A673 (cell line): Measurements from ENCODE around the gene LPP. TPM values are rescaled to one million over a fixed set of nuclear protein-coding genes. Genes with fewer than 3 reads are reported as not detected.

Experiments
- BruUV-seq: library from RNA; stranded (reverse); fragments of 400-500 nt; replicated peaks from 2 replicates; lab custom pipeline; 2021; lab: Mats Ljungman, UMichigan
- CTCF ChIA-PET: fragments of 300-600 bp; sonication (Branson Sonifier 250); formaldehyde crosslinking; loops from one replicate; lab custom pipeline; 2022; ENCODE audit warnings: antibody characterized with exemption; lab: Charles Lee
- POLR2A ChIA-PET: fragments of 300-600 bp; sonication (Branson Sonifier 250); formaldehyde crosslinking; loops from one replicate; lab custom pipeline; 2022; ENCODE audit warnings: antibody characterized with exemption; ENCODE audit not compliant: low non-redundant PET; lab: Charles Lee
- DNase-seq: peaks from one replicate; pipeline ENCODE4 v3.0.0-alpha.2; 2015; ENCODE audit warnings: low spot score
- H3K27ac ChIP-seq: fragments of 200-600 bp; sonication (generic); 2 replicates; pipeline ENCODE4 v1.5.1; 2016; ENCODE audit warnings: mixed run types, low read depth, mild to moderate bottlenecking, mixed read lengths, antibody characterized with exemption, low read length; ENCODE audit not compliant: poor library complexity, severe bottlenecking
- H3K27me3 ChIP-seq: fragments of 200-600 bp; sonication (generic); replicated peaks from 2 replicates; pipeline ENCODE4 v1.6.1; 2017; ENCODE audit warnings: mixed run types, low read depth, mild to moderate bottlenecking, mixed read lengths, antibody characterized with exemption, low read length; ENCODE audit not compliant: insufficient read depth, poor library complexity
- H3K36me3 ChIP-seq: fragments of 200-600 bp; sonication (generic); 2 replicates; pipeline ENCODE4 v1.6.1; 2016; ENCODE audit warnings: mixed run types, mild to moderate bottlenecking, mixed read lengths, antibody characterized with exemption, low read length; ENCODE audit not compliant: insufficient read depth, poor library complexity, severe bottlenecking
- H3K4me1 ChIP-seq: fragments of 200-600 bp; sonication (generic); 2 replicates; pipeline ENCODE4 v1.6.1; 2017; ENCODE audit warnings: mixed run types, mild to moderate bottlenecking, mixed read lengths, antibody characterized with exemption, low read length; ENCODE audit not compliant: insufficient read depth, poor library complexity, severe bottlenecking
- H3K4me3 ChIP-seq: fragments of 200-600 bp; sonication (generic); 2 replicates; pipeline ENCODE4 v1.5.1; 2016; ENCODE audit warnings: low read depth, mixed run types, mild to moderate bottlenecking, mixed read lengths, low read length; ENCODE audit not compliant: poor library complexity, severe bottlenecking
- H3K9me3 ChIP-seq: fragments of 200-600 bp; sonication (generic); 2 replicates; pipeline ENCODE4 v1.6.1; 2016; ENCODE audit warnings: mixed run types, low read depth, mild to moderate bottlenecking, mixed read lengths, antibody characterized with exemption, low read length; ENCODE audit not compliant: poor library complexity, severe bottlenecking
- CTCF ChIP-seq: fragments of 300-800, 200-600 bp; sonication (generic); conservative IDR thresholded peaks from 2 replicates; pipeline ENCODE4 v1.5.1; 2017; ENCODE audit warnings: low read depth, mild to moderate bottlenecking, antibody characterized with exemption, low read length, moderate library complexity, mixed read lengths
- EZH2 ChIP-seq: fragments of 200-600 bp; sonication (generic); IDR thresholded peaks from 2 replicates; pipeline ENCODE4 v1.6.1; 2017; ENCODE audit warnings: borderline replicate concordance, low read depth, mild to moderate bottlenecking, mixed read lengths, antibody characterized with exemption, low read length; ENCODE audit not compliant: poor library complexity, severe bottlenecking
- intact Hi-C: fragments of 100-400 bp; cut with micrococcal nuclease; formaldehyde crosslinking; loops from one replicate; pipeline ENCODE4 v1.10.0; 2022; ENCODE audit not compliant: unreplicated experiment
- total RNA-seq: library from RNA; stranded (reverse); gene quantifications from 2 replicates; pipeline ENCODE4 v1.2.3, GENCODE V29; 2021

Gene LPP
- total RNA-seq, 1 experiment from 2014 or later = 39.7 TPM

GRCh38 chr3:188139466-188139865, 14.5 kb upstream of the LPP start:
- BruUV-seq = no TSS peak
- Histone ChIP-seq H3K27me3 (no peaks in the 10 kb centered on the region), H3K36me3 (no peaks in the 10 kb centered on the region), H3K27ac (no peak overlapping the region), H3K9me3 (no peaks in the 10 kb centered on the region), H3K4me1 (peaks cover 24% of the 10 kb centered on the region), H3K4me3 (no peak overlapping the region)
- intact Hi-C loops = no loop called here
- POLR2A ChIA-PET = no interaction called here
- no peak for DNase-seq
- TF ChIP-seq EZH2 = no peak
- no peak for TF ChIP-seq CTCF
- CTCF ChIA-PET = no interaction called here

GRCh38 chr3:188146219-188146618, 7.7 kb upstream of the LPP start:
- intact Hi-C loops = no loop called here

GRCh38 chr3:188147782-188148181, 6.2 kb upstream of the LPP start:
- intact Hi-C loops = no loop called here
- Histone ChIP-seq H3K4me1 (peaks cover 4% of the 10 kb centered on the region), H3K9me3 (no peaks in the 10 kb centered on the region), H3K27ac (no peak overlapping the region), H3K4me3 (no peak overlapping the region), H3K36me3 (no peaks in the 10 kb centered on the region), H3K27me3 (no peaks in the 10 kb centered on the region)
- POLR2A ChIA-PET = no interaction called here
- no peak for DNase-seq
- no TSS peak for BruUV-seq
- TF ChIP-seq EZH2 = no peak
- TF ChIP-seq CTCF = no peak
- CTCF ChIA-PET = no interaction called here

More at GRCh38 chr3:188146219-188146618, 7.7 kb upstream of the LPP start:
- TF ChIP-seq CTCF (no peak), EZH2 (no peak)
- ChIA-PET CTCF (no interaction called here), POLR2A (no interaction called here)
- BruUV-seq = no TSS peak
- no peaks in the 10 kb centered on the region for H3K36me3 ChIP-seq
- H3K27me3 ChIP-seq = no peaks in the 10 kb centered on the region
- no peaks in the 10 kb centered on the region for H3K9me3 ChIP-seq
- no peak overlapping the region for H3K27ac ChIP-seq
- peaks cover 5% of the 10 kb centered on the region for H3K4me1 ChIP-seq
- no peak overlapping the region for H3K4me3 ChIP-seq
- no peak for DNase-seq
